ENCODE results near the gene TRAPPC10.

Gene TRAPPC10

GRCh38 chr21:44084496-44085241 lies 72.6 kb downstream of the TRAPPC10 start:
- H3K9me2 ChIP-seq (replicated peaks; ENCODE audit: control insufficient read depth, low read length) = no peaks in the 10 kb centered on the region
- H3K36me3 ChIP-seq (ENCODE audit: control insufficient read depth, low read length) = peaks cover 86% of the 10 kb centered on the region
- no peaks in the 10 kb centered on the region for H4K20me1 ChIP-seq (ENCODE audit: control insufficient read depth, insufficient read depth, low read depth, low read length)
- H3K27ac ChIP-seq (ENCODE audit: low read depth, low read length) = no peak overlapping the region
- no peaks in the 10 kb centered on the region for H3K79me2 ChIP-seq (ENCODE audit: control insufficient read depth, low read length)
- peaks cover 2% of the 10 kb centered on the region for H3K4me1 ChIP-seq (ENCODE audit: control insufficient read depth, low read length)
- no peaks in the 10 kb centered on the region for H3K27me3 ChIP-seq (ENCODE audit: control insufficient read depth, low read length)
- H3K9me3 ChIP-seq (ENCODE audit: control insufficient read depth, insufficient read depth, low read length) = no peaks in the 10 kb centered on the region
- no peak overlapping the region for H3K4me2 ChIP-seq (ENCODE audit: low read length)
- no peak for TF ChIP-seq EZH2phosphoT487 (IDR thresholded peaks at IDR 0.05; ENCODE audit: borderline replicate concordance, low read length)
- TF ChIP-seq CTCF (IDR thresholded peaks at IDR 0.05; ENCODE audit: low read depth, low read length, poor library complexity, severe bottlenecking) = no peak
- H3F3A ChIP-seq (ENCODE audit: control insufficient read depth, insufficient read depth) = no peaks in the 10 kb centered on the region
- no peak overlapping the region for H3K4me3 ChIP-seq (ENCODE audit: low read length)

DNA sequence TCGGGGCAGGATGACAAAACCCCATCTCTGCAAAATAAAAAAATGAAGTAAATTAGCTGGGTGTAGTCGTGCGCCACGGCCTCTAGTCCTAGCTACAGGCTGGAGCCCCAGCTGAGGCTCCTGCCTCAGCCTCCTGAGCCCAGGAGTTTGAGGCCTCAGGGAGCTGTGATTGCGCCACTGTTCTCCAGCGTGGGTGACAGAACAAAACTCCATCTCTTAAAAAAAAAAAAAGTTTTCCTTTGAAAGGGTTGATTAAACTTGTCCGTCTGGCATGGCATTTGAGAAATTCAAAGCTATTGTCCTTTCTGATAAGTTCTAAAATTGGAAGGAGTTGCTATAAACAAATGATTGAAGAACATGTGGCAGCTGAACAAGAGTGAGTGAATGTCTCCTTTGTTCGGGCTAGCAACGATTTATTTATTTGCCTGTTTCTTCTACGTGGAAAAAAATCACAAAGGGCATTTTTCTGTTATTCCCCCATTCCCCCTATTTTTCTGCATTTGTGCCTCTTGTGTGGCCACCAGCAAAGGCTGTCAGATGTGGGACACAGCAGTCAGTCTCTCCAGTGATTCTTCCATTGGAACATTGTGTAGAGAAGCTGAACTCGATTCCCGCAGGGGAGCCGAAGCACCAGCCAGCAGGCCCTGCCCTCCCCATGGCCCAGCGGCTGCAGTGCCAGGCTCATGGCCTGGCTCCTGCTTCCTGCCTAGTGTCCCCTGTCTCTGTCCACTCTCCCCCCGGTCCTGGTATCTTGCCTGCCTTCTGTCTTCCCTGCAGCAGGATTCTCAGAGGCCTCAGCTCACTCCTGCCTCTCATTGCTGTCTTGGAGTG lies 73.6 kb downstream of the TRAPPC10 start:
- TF ChIP-seq CTCF (IDR thresholded peaks at IDR 0.05; ENCODE audit: low read depth, low read length, poor library complexity, severe bottlenecking) = no peak
- no peak for TF ChIP-seq EZH2phosphoT487 (IDR thresholded peaks at IDR 0.05; ENCODE audit: borderline replicate concordance, low read length)
- Histone ChIP-seq H3K79me2 (ENCODE audit: control insufficient read depth, low read length) (no peaks in the 10 kb centered on the region), H3K4me2 (ENCODE audit: low read length) (no peak overlapping the region), H3F3A (ENCODE audit: control insufficient read depth, insufficient read depth) (no peaks in the 10 kb centered on the region), H3K4me1 (ENCODE audit: control insufficient read depth, low read length) (peaks cover 11% of the 10 kb centered on the region), H3K27ac (ENCODE audit: low read depth, low read length) (no peak overlapping the region), H4K20me1 (ENCODE audit: control insufficient read depth, insufficient read depth, low read depth, low read length) (0 out of 2 replicates have a peak, but pooled peaks cover 3% of the 10 kb centered on the region), H3K36me3 (ENCODE audit: control insufficient read depth, low read length) (peaks cover 84% of the 10 kb centered on the region), H3K27me3 (ENCODE audit: control insufficient read depth, low read length) (no peaks in the 10 kb centered on the region), H3K4me3 (ENCODE audit: low read length) (no peak overlapping the region), H3K9me3 (ENCODE audit: control insufficient read depth, insufficient read depth, low read length) (no peaks in the 10 kb centered on the region), H3K9me2 (replicated peaks; ENCODE audit: control insufficient read depth, low read length) (no peaks in the 10 kb centered on the region)

DNA sequence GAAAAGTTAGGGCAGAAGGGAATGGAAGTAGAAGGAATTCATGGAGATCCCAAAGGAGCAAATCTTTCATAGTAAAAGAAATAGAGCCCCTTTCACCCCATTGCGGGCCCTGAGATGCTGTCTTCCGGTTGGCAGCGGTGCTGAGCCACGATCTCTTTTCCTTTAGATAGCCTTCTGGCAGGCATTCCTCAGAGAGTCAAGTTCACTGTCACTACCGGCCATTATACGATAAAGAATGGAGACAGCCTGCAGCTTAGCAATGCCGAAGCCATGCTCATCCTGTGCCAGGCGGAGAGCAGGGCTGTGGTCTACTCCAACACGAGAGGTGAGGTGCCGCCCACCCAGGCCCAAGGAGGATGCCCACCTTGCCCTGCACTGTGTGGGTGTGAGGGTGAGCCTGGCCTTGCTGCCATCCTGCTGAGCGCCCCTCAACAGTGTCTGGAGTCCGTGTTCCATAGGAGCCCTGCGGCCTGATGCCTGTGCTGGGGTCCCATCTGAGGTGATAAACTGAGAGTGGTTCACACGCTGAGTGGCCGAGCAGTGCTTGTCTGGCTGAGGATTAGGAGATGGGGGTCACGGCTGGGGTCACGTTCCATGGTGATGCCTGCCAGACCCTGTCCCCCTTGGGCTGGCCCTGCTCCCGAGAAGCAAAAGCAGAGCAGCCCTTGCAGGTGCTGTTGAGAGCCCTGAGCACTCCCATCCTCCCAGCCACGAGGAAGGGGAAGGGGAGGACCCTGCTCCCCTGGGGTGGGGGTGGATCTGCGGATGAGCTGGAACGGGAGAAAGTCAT lies 74.7 kb downstream of the TRAPPC10 start:
- H3K79me2 ChIP-seq (ENCODE audit: control insufficient read depth, low read length) = no peaks in the 10 kb centered on the region
- H3K4me1 ChIP-seq (ENCODE audit: control insufficient read depth, low read length) = peaks cover 11% of the 10 kb centered on the region
- no peaks in the 10 kb centered on the region for H3K9me3 ChIP-seq (ENCODE audit: control insufficient read depth, insufficient read depth, low read length)
- no peak overlapping the region for H3K4me2 ChIP-seq (ENCODE audit: low read length)
- no peaks in the 10 kb centered on the region for H3K27me3 ChIP-seq (ENCODE audit: control insufficient read depth, low read length)
- H3K9me2 ChIP-seq (replicated peaks; ENCODE audit: control insufficient read depth, low read length) = no peaks in the 10 kb centered on the region
- TF ChIP-seq CTCF (IDR thresholded peaks at IDR 0.05; ENCODE audit: low read depth, low read length, poor library complexity, severe bottlenecking) = no peak
- no peak for TF ChIP-seq EZH2phosphoT487 (IDR thresholded peaks at IDR 0.05; ENCODE audit: borderline replicate concordance, low read length)
- 0 out of 2 replicates have a peak, but pooled peaks cover 3% of the 10 kb centered on the region for H4K20me1 ChIP-seq (ENCODE audit: control insufficient read depth, insufficient read depth, low read depth, low read length)
- H3F3A ChIP-seq (ENCODE audit: control insufficient read depth, insufficient read depth) = no peaks in the 10 kb centered on the region
- H3K4me3 ChIP-seq (ENCODE audit: low read length) = no peak overlapping the region
- no peak overlapping the region for H3K27ac ChIP-seq (ENCODE audit: low read depth, low read length)
- H3K36me3 ChIP-seq (ENCODE audit: control insufficient read depth, low read length) = peaks cover 76% of the 10 kb centered on the region
